H9 (cell line): Measurements from ENCODE around the gene HDAC5. TPM values are rescaled to one million over a fixed set of nuclear protein-coding genes. Genes with fewer than 3 reads are reported as not detected.
A peak's percentile ranks its signal among the peaks of the same experiment; 100 is the strongest.

ENCODE experiments used
- DNase-seq: peaks from one replicate; pipeline ENCODE4 v3.0.0-alpha.2; 2017
- H2AFZ ChIP-seq: one replicate; pipeline ENCODE4 v1.6.1; 2013; ENCODE audit warnings: mild to moderate bottlenecking, low read length, control low read depth, moderate library complexity
- H2AK5ac ChIP-seq: 2 replicates; pipeline ENCODE4 v1.6.1; 2013; ENCODE audit warnings: low read length, control low read depth, mixed read lengths; ENCODE audit not compliant: insufficient read length
- H2BK120ac ChIP-seq: one replicate; pipeline ENCODE4 v1.6.1; 2013; ENCODE audit warnings: low read depth, mild to moderate bottlenecking, low read length, control low read depth, inconsistent platforms; ENCODE audit not compliant: poor library complexity, severe bottlenecking
- H2BK12ac ChIP-seq: 2 replicates; pipeline ENCODE4 v1.6.1; 2013; ENCODE audit warnings: low read length, control low read depth, mixed read lengths, low read depth; ENCODE audit not compliant: insufficient read length
- H2BK15ac ChIP-seq: 2 replicates; pipeline ENCODE4 v1.6.1; 2013; ENCODE audit warnings: low read depth, low read length, control low read depth
- H2BK20ac ChIP-seq: one replicate; pipeline ENCODE4 v1.6.1; 2013; ENCODE audit warnings: low read depth, mild to moderate bottlenecking, low read length, control low read depth, inconsistent platforms; ENCODE audit not compliant: poor library complexity, severe bottlenecking
- H2BK5ac ChIP-seq: 2 replicates; pipeline ENCODE4 v1.6.1; 2013; ENCODE audit warnings: low read length, control low read depth, mixed read lengths; ENCODE audit not compliant: insufficient read length
- H3K14ac ChIP-seq: 2 replicates; pipeline ENCODE4 v1.6.1; 2013; ENCODE audit warnings: low read length, control low read depth; ENCODE audit not compliant: insufficient read depth
- H3K18ac ChIP-seq: 2 replicates; pipeline ENCODE4 v1.6.1; 2013; ENCODE audit warnings: low read depth, mild to moderate bottlenecking, mixed read lengths, low read length, control low read depth; ENCODE audit not compliant: insufficient read length
- H3K23ac ChIP-seq: 2 replicates; pipeline ENCODE4 v1.6.1; 2013; ENCODE audit warnings: low read length, control low read depth, mixed read lengths, low read depth; ENCODE audit not compliant: insufficient read length
- H3K23me2 ChIP-seq: 2 replicates; pipeline ENCODE4 v1.6.1; 2013; ENCODE audit warnings: low read depth, mild to moderate bottlenecking, mixed read lengths, low read length, control low read depth; ENCODE audit not compliant: insufficient read length, poor library complexity, severe bottlenecking
- H3K27ac ChIP-seq: 2 replicates; pipeline ENCODE4 v1.5.1; 2013; ENCODE audit warnings: low read length, control low read depth, mixed read lengths, low read depth; ENCODE audit not compliant: insufficient read length
- H3K27me3 ChIP-seq: 2 replicates; pipeline ENCODE4 v1.6.1; 2013; ENCODE audit warnings: low read length, control low read depth, inconsistent platforms; ENCODE audit not compliant: insufficient read depth
- H3K4ac ChIP-seq: 2 replicates; pipeline ENCODE4 v1.6.1; 2013; ENCODE audit warnings: low read depth, mild to moderate bottlenecking, control low read depth, inconsistent platforms, low read length, moderate library complexity
- H3K4me1 ChIP-seq: 2 replicates; pipeline ENCODE4 v1.6.1; 2013; ENCODE audit warnings: low read length, control low read depth, inconsistent platforms; ENCODE audit not compliant: insufficient read depth
- H3K4me2 ChIP-seq: 2 replicates; pipeline ENCODE4 v1.6.1; 2013; ENCODE audit warnings: low read length, control low read depth, mixed read lengths; ENCODE audit not compliant: insufficient read length, insufficient read depth
- H3K56ac ChIP-seq: 2 replicates; pipeline ENCODE4 v1.6.1; 2013; ENCODE audit warnings: low read depth, mild to moderate bottlenecking, mixed read lengths, low read length, control low read depth; ENCODE audit not compliant: insufficient read length
- H3K79me1 ChIP-seq: 2 replicates; pipeline ENCODE4 v1.6.1; 2013; ENCODE audit warnings: low read depth, mild to moderate bottlenecking, moderate library complexity, low read length, control low read depth, inconsistent platforms; ENCODE audit not compliant: insufficient read depth, poor library complexity, severe bottlenecking
- H3K79me2 ChIP-seq: 2 replicates; pipeline ENCODE4 v1.6.1; 2013; ENCODE audit warnings: low read length, control low read depth, inconsistent platforms; ENCODE audit not compliant: insufficient read depth
- H3K9ac ChIP-seq: 2 replicates; pipeline ENCODE4 v1.6.1; 2013; ENCODE audit warnings: low read length, control low read depth, mixed read lengths; ENCODE audit not compliant: insufficient read length; ENCODE audit errors: extremely low read depth
- H3K9me3 ChIP-seq: one replicate; pipeline ENCODE4 v1.6.1; 2013; ENCODE audit warnings: low read depth, low read length, inconsistent platforms; ENCODE audit not compliant: control insufficient read depth
- H3T11ph ChIP-seq: one replicate; pipeline ENCODE4 v1.6.1; 2013; ENCODE audit warnings: mild to moderate bottlenecking, low read length, control low read depth, inconsistent platforms
- H4K20me1 ChIP-seq: one replicate; pipeline ENCODE4 v1.6.1; 2013; ENCODE audit not compliant: control insufficient read depth, insufficient read length, insufficient read depth
- H4K5ac ChIP-seq: 2 replicates; pipeline ENCODE4 v1.6.1; 2013; ENCODE audit warnings: low read depth, mild to moderate bottlenecking, mixed read lengths, low read length, control low read depth; ENCODE audit not compliant: insufficient read length
- H4K8ac ChIP-seq: replicated peaks from 2 replicates; pipeline ENCODE4 v1.6.1; 2013; ENCODE audit warnings: low read length, control low read depth, mixed read lengths, low read depth; ENCODE audit not compliant: insufficient read length
- H4K91ac ChIP-seq: 2 replicates; pipeline ENCODE4 v1.6.1; 2013; ENCODE audit warnings: low read depth, mild to moderate bottlenecking, moderate library complexity, mixed read lengths, low read length, control low read depth; ENCODE audit not compliant: insufficient read length
- H3K27ac Mint-ChIP-seq, 3 experiments: 2 replicates in 2 of 3; 3 replicates in 1 of 3; pipeline ENCODE4 v1.8.0; 2020 to 2021; ENCODE audit warnings: mixed read lengths in 3 of 3, mild to moderate bottlenecking in 1 of 3, moderate library complexity in 1 of 3
- H3K27me3 Mint-ChIP-seq: 2 replicates; pipeline ENCODE4 v1.8.0; 2021; ENCODE audit warnings: low read depth, mild to moderate bottlenecking, moderate library complexity, mixed read lengths
- H3K36me3 Mint-ChIP-seq, 3 experiments: 2 replicates in 2 of 3; 3 replicates in 1 of 3; pipeline ENCODE4 v1.8.0; 2020 to 2021; ENCODE audit warnings: low read depth in 3 of 3, mixed read lengths in 3 of 3; ENCODE audit not compliant: insufficient read depth in 1 of 3
- H3K4me1 Mint-ChIP-seq, 2 experiments: 2 replicates each; pipeline ENCODE4 v1.8.0; 2020; ENCODE audit warnings: mixed read lengths in 2 of 2
- H3K4me3 Mint-ChIP-seq, 2 experiments: 2 replicates in 1 of 2; 3 replicates in 1 of 2; pipeline ENCODE4 v1.8.0; 2020 to 2021; ENCODE audit warnings: mild to moderate bottlenecking in 2 of 2, mixed read lengths in 2 of 2, moderate library complexity in 1 of 2
- H3K9me3 Mint-ChIP-seq, 2 experiments: 2 replicates in 1 of 2; 3 replicates in 1 of 2; pipeline ENCODE4 v1.8.0; 2020; ENCODE audit warnings: mild to moderate bottlenecking in 2 of 2, mixed read lengths in 2 of 2, moderate library complexity in 1 of 2
- WGBS: extraction: QIAGEN DNeasy Blood & Tissue Kit; methylation state at CpG from one replicate; pipeline ENCODE4 v1.1.7; 2013; ENCODE audit warnings: missing lambda C conversion rate, low lambda C conversion rate, mixed read lengths; ENCODE audit not compliant: insufficient read length; ENCODE audit errors: extremely low coverage; 5-methylcytosine and 5-hydroxymethylcytosine counted together
- total RNA-seq: library from RNA; stranded (reverse); gene quantifications from 2 replicates; pipeline ENCODE4 v1.2.1, GENCODE V29; 2021
- TF ChIP-seq, protein P1 (sequence below): fragments of 200-600 bp; sonication (generic); conservative IDR thresholded peaks from 3 replicates; pipeline ENCODE4 v1.8.0; 2021; ENCODE audit warnings: antibody characterized with exemption, mild to moderate bottlenecking

HDAC5 gene
- total RNA-seq, 1 experiment from 2014 or later: 39.5 TPM

DNA sequence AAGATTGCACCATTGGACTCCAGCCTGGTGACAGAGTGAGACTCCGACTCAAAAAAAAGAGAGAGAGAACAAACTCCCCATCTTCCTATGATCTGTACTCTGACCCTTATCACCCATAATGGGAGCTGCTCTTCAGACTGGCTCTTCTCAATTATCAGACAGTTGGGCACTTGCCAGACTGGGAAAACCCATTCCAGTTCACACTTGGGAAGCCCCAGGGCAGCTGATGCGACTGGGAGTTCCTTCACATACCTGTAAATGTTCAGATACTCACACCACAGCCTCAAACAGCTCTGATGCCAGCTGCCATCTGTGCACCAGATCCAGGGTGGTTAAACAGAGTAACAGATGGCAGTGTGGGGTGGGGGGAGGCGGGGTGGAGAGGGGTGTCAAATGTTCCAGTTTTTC lies 84.8 kb downstream of the HDAC5 start:
- no CpG with 5 or more reads among the region's 3 CpGs for WGBS
- no peak overlapping the region for H3K27ac ChIP-seq

More for the DNA sequence above, 84.8 kb downstream of the HDAC5 start:
- Histone ChIP-seq H3K56ac (no peak overlapping the region), H3K79me1 (peaks cover 11% of the 10 kb centered on the region), H3K23ac (no peak overlapping the region), H3K14ac (no peak overlapping the region), H2BK120ac (no peak overlapping the region), H2BK5ac (no peak overlapping the region), H4K91ac (no peak overlapping the region), H2AFZ (no peak overlapping the region), H2BK15ac (no peak overlapping the region), H4K20me1 (no peaks in the 10 kb centered on the region), H3K4ac (no peak overlapping the region), H3K9ac (no peak overlapping the region), H3K4me1 (no peaks in the 10 kb centered on the region), H3K23me2 (no peaks in the 10 kb centered on the region), H2BK20ac (no peak overlapping the region), H3K79me2 (peaks cover 9% of the 10 kb centered on the region; the same call in 1 of the 2 replicates), H3T11ph (no peak overlapping the region), H3K4me2 (no peak overlapping the region), H3K27me3 (no peaks in the 10 kb centered on the region), H4K5ac (no peak overlapping the region), H3K18ac (no peak overlapping the region), H2AK5ac (no peak overlapping the region), H3K9me3 (no peaks in the 10 kb centered on the region), H4K8ac (no peak overlapping the region), H2BK12ac (no peak overlapping the region)
- H3K27me3 Mint-ChIP-seq: no peaks in the 10 kb centered on the region
- H3K9me3 Mint-ChIP-seq: no peaks in the 10 kb centered on the region
- peak overlapping the region in 1 of 3 experiments; percentile 49; a peak in 1 of 7 replicates for H3K27ac Mint-ChIP-seq
- no peak overlapping the region for H3K4me3 Mint-ChIP-seq
- H3K4me1 Mint-ChIP-seq: peaks cover 2 to 6% of the 10 kb centered on the region in 2 experiments; a peak in 3 of 4 replicates
- TF ChIP-seq, protein P1, sequence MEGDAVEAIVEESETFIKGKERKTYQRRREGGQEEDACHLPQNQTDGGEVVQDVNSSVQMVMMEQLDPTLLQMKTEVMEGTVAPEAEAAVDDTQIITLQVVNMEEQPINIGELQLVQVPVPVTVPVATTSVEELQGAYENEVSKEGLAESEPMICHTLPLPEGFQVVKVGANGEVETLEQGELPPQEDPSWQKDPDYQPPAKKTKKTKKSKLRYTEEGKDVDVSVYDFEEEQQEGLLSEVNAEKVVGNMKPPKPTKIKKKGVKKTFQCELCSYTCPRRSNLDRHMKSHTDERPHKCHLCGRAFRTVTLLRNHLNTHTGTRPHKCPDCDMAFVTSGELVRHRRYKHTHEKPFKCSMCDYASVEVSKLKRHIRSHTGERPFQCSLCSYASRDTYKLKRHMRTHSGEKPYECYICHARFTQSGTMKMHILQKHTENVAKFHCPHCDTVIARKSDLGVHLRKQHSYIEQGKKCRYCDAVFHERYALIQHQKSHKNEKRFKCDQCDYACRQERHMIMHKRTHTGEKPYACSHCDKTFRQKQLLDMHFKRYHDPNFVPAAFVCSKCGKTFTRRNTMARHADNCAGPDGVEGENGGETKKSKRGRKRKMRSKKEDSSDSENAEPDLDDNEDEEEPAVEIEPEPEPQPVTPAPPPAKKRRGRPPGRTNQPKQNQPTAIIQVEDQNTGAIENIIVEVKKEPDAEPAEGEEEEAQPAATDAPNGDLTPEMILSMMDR: no peak
- no peak for DNase-seq
- peaks cover 29 to 64% (median 59%) of the 10 kb centered on the region in 3 experiments; a peak in 6 of 7 replicates for H3K36me3 Mint-ChIP-seq
